Osteoblast (primary cell): ENCODE results near the gene EXOC3. TPM values are rescaled to one million over a fixed set of nuclear protein-coding genes. Genes with fewer than 3 reads are reported as not detected.

ENCODE experiments used
- DNase-seq: peaks from one replicate; pipeline ENCODE4 v3.0.0; 2011; ENCODE audit warnings: low spot score, mixed read lengths; ENCODE audit not compliant: insufficient read length; ENCODE audit errors: missing footprints
- H2AFZ ChIP-seq: 2 replicates; pipeline ENCODE4 v1.6.0; 2011; ENCODE audit warnings: mild to moderate bottlenecking, low read length
- H3K27ac ChIP-seq: 2 replicates; pipeline ENCODE4 v1.5.1; 2011; ENCODE audit warnings: mild to moderate bottlenecking, low read depth, low read length, moderate library complexity
- H3K27me3 ChIP-seq: 2 replicates; pipeline ENCODE4 v1.6.0; 2012; ENCODE audit warnings: mild to moderate bottlenecking, control low read depth, inconsistent platforms, low read length, moderate library complexity; ENCODE audit not compliant: insufficient read depth
- H3K36me3 ChIP-seq: 2 replicates; pipeline ENCODE4 v1.5.1; 2011; ENCODE audit warnings: mild to moderate bottlenecking, low read length, control low read depth, moderate library complexity; ENCODE audit not compliant: insufficient read depth
- H3K4me1 ChIP-seq: 2 replicates; pipeline ENCODE4 v1.5.1; 2011; ENCODE audit warnings: mild to moderate bottlenecking, low read length, control low read depth, moderate library complexity; ENCODE audit not compliant: insufficient read depth
- H3K4me2 ChIP-seq: 2 replicates; pipeline ENCODE4 v1.6.0; 2011; ENCODE audit warnings: mild to moderate bottlenecking, low read length; ENCODE audit not compliant: insufficient read depth
- H3K4me3 ChIP-seq: fragments of 200-600 bp; sonication (generic); 3 replicates; pipeline ENCODE4 v1.5.1; 2012; ENCODE audit warnings: mild to moderate bottlenecking, low read length, inconsistent platforms; ENCODE audit not compliant: insufficient read depth
- H3K79me2 ChIP-seq: 2 replicates; pipeline ENCODE4 v1.6.0; 2012; ENCODE audit warnings: mild to moderate bottlenecking, low read length, control low read depth, inconsistent platforms; ENCODE audit not compliant: insufficient read depth
- H3K9me3 ChIP-seq: 2 replicates; pipeline ENCODE4 v1.5.1; 2011; ENCODE audit warnings: low read depth, low read length, control low read depth
- H4K20me1 ChIP-seq: 2 replicates; pipeline ENCODE4 v1.6.0; 2012; ENCODE audit warnings: mild to moderate bottlenecking, low read length, control low read depth; ENCODE audit not compliant: insufficient read depth
- CTCF ChIP-seq: IDR thresholded peaks from 2 replicates; pipeline ENCODE4 v1.5.1; 2011; ENCODE audit warnings: mild to moderate bottlenecking, low read depth, low read length, moderate library complexity; ENCODE audit errors: extremely low read depth
- total RNA-seq: library from RNA; depleted of rRNA; stranded (reverse); fragments of >200 nt; gene quantifications from 2 replicates; pipeline ENCODE4 v1.2.3, GENCODE V29; 2012

The EXOC3 gene
- total RNA-seq, 1 donor, result 49.2 TPM

GRCh38 chr5:420632-421286, 22.2 kb upstream of the EXOC3 start:
- Histone ChIP-seq H3K27me3 (no peaks in the 10 kb centered on the region), H3K4me3 (no peak overlapping the region), H3K4me1 (peaks cover 15% of the 10 kb centered on the region), H3K36me3 (peaks cover 65% of the 10 kb centered on the region), H3K79me2 (peaks cover 10% of the 10 kb centered on the region), H3K4me2 (no peak overlapping the region), H3K9me3 (no peaks in the 10 kb centered on the region), H3K27ac (no peak overlapping the region), H2AFZ (no peak overlapping the region), H4K20me1 (no peaks in the 10 kb centered on the region)
- TF ChIP-seq CTCF, result no peak
- DNase-seq, result peak; percentile 29

DNA sequence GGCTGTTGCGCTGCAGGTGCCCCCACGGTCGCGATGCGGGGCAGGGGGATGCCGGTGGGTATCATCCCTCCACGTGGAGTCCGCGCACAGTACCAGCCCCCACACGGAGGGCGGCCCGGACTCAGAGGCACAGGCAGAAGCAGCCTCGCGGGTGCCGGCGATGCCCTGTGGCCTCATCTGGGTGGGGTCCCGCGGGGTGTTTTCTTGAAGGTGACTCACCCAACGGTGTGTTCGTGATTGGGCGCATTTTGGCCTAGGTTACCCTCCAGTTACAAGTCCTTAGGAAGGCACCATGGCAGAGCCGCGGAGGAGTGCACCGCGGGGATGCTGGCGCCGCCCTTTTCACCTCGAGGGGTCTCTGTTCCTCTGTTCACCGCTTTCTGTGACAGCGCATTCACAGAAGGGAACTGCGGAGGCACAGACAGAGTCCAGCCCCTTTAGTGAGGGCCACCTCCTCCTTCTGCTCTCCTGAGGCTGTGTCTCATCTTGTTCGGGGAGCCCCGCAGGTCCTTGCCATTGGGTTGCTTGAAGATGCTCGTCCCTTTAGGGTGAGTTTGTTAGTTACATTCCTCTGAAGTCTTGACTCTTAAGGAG, 21.6 kb upstream of the EXOC3 start:
- Histone ChIP-seq H3K9me3 (no peaks in the 10 kb centered on the region), H3K36me3 (peaks cover 65% of the 10 kb centered on the region), H3K4me1 (peaks cover 15% of the 10 kb centered on the region), H3K79me2 (peaks cover 7% of the 10 kb centered on the region), H3K4me2 (no peak overlapping the region), H3K4me3 (no peak overlapping the region), H2AFZ (no peak overlapping the region), H4K20me1 (no peaks in the 10 kb centered on the region), H3K27ac (no peak overlapping the region), H3K27me3 (no peaks in the 10 kb centered on the region)
- no peak for TF ChIP-seq CTCF
- DNase-seq, result no peak

DNA sequence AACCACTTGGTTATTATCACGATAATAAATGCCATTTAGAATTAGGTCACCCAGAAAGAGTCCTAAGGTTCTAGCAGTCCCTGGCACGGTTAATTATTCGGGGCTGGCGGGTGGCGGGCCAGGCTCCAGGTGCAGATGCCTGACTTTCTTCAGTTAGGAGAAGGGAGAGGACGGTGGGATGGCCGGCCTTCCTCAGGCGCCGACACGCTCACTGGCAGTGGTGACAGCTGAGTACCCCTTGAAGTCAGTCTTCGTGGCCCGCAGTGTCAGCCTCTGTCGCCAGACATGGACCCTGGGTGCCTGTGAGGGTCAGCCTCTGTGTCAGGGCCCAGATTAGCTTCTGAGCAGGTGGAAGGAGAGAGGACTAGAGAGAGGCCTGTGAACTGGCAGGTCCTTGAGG, 21.1 kb upstream of the EXOC3 start:
- Histone ChIP-seq H4K20me1 (no peaks in the 10 kb centered on the region), H3K4me1 (peaks cover 15% of the 10 kb centered on the region), H3K27ac (no peak overlapping the region), H2AFZ (no peak overlapping the region), H3K4me2 (no peak overlapping the region), H3K4me3 (no peak overlapping the region), H3K79me2 (peaks cover 6% of the 10 kb centered on the region), H3K27me3 (no peaks in the 10 kb centered on the region), H3K9me3 (no peaks in the 10 kb centered on the region), H3K36me3 (peaks cover 65% of the 10 kb centered on the region)
- peak; percentile 37 for DNase-seq
- no peak for TF ChIP-seq CTCF

DNA sequence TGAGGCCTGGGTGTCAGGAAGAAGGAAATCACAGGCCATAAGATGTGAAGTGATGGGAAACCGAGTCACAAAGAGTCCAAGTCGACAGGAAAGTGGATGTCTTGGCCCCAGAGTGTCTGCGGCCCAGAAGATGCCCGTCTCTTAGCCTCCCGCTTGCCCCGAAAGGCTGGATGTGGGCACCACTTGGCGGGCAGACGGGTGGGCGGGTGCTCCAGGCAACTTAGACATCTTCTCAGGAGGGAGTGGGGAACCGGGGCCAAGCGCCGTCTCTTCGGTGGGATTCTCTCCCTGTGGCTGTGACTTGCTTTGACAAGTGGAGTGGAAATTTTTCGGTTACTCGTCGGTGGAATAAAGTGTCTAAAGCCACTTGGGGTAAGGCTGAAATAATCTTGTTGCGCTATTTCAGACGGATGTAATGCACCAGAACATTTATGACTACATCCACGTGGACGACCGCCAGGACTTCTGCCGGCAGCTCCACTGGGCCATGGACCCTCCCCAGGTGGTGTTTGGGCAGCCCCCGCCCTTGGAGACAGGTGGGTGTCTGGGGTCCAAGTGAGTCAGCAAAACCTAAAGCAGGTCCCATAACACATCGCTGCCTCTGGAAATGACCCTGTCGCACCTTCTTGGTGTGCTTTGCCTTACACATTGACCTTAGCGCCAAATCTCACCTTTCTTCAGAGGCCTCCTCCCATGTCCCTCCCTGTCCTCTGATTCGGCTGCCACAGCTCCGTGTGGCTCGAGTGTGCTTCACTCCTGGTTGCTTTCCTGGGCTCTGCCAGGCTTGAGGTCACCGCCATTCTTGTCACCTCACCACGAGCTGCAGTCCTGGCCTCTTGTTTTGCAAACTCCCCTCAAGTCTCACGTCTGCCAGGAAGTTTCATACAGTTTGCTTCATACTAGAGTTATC, 20.4 kb upstream of the EXOC3 start:
- TF ChIP-seq CTCF, result no peak
- Histone ChIP-seq H3K4me2 (no peak overlapping the region), H3K27ac (no peak overlapping the region), H3K4me3 (no peak overlapping the region), H3K9me3 (no peaks in the 10 kb centered on the region), H4K20me1 (no peaks in the 10 kb centered on the region), H2AFZ (no peak overlapping the region), H3K4me1 (peaks cover 15% of the 10 kb centered on the region), H3K27me3 (no peaks in the 10 kb centered on the region), H3K79me2 (peaks cover 6% of the 10 kb centered on the region), H3K36me3 (peaks cover 72% of the 10 kb centered on the region)
- DNase-seq, result peak; percentile 63
